ENCODE results near the gene ZFR. TPM values are rescaled to one million over a fixed set of nuclear protein-coding genes. Genes with fewer than 3 reads are reported as not detected.
A peak's percentile ranks its signal among the peaks of the same experiment; 100 is the strongest.
"Not testable (repeated sequence)": the region's sequence is repeated elsewhere in the genome, so short reads cannot be mapped to it uniquely, and the experiment has no call there.

ZFR gene
- total RNA-seq, 1 experiment from 2014 or later, result 92.0 TPM

GRCh38 chr5:32452316-32452715 is 7.8 kb upstream of the ZFR start:
- peak; percentile 13 for DNase-seq (ENCODE audit: low read depth)

- no peak for DNase-seq (ENCODE audit: low read depth)
Measured at GRCh38 chr5:32450952-32451351, 6.4 kb upstream of the ZFR start.

- DNase-seq (ENCODE audit: low read depth), result no peak
Measured at GRCh38 chr5:32449262-32449661, 4.7 kb upstream of the ZFR start.

- DNase-seq (ENCODE audit: low read depth), result no peak
Measured at GRCh38 chr5:32446630-32447029, 2.1 kb upstream of the ZFR start.

- DNase-seq (ENCODE audit: low read depth), result no peak
Measured at GRCh38 chr5:32445831-32446614, 1.5 kb upstream of the ZFR start.

GRCh38 chr5:32445287-32445758 is 783 bp upstream of the ZFR start:
- no peak for DNase-seq (ENCODE audit: low read depth)

GRCh38 chr5:32443541-32444430 is 754 bp downstream of the ZFR start:
- peak; percentile 43 for DNase-seq (ENCODE audit: low read depth)

- no peak for DNase-seq (ENCODE audit: low read depth)
Measured at GRCh38 chr5:32443145-32443540, 1.4 kb downstream of the ZFR start.

- no peak for DNase-seq (ENCODE audit: low read depth)
Measured at GRCh38 chr5:32439086-32439642, 5.4 kb downstream of the ZFR start.

GRCh38 chr5:32436553-32437242 is 7.8 kb downstream of the ZFR start:
- DNase-seq (ENCODE audit: low read depth), result no peak

GRCh38 chr5:32435383-32435782 is 9.2 kb downstream of the ZFR start:
- no peak for DNase-seq (ENCODE audit: low read depth)

- DNase-seq (ENCODE audit: low read depth), result no peak
Measured at GRCh38 chr5:32434221-32434620, 10.3 kb downstream of the ZFR start.

GRCh38 chr5:32432633-32433032 is 11.9 kb downstream of the ZFR start:
- no peak for DNase-seq (ENCODE audit: low read depth)

GRCh38 chr5:32430825-32431224 is 13.7 kb downstream of the ZFR start:
- DNase-seq (ENCODE audit: low read depth), result not testable (repeated sequence)

GRCh38 chr5:32428426-32428825 is 16.1 kb downstream of the ZFR start:
- DNase-seq (ENCODE audit: low read depth), result no peak

- peak; percentile 7 for DNase-seq (ENCODE audit: low read depth)
Measured at GRCh38 chr5:32426440-32427151, 17.9 kb downstream of the ZFR start.

GRCh38 chr5:32422697-32423096 is 21.8 kb downstream of the ZFR start:
- no peak for DNase-seq (ENCODE audit: low read depth)

- no peak for DNase-seq (ENCODE audit: low read depth)
Measured at GRCh38 chr5:32421075-32421474, 23.5 kb downstream of the ZFR start.

- DNase-seq (ENCODE audit: low read depth), result peak; percentile 78
Measured at GRCh38 chr5:32420506-32420905, 24.0 kb downstream of the ZFR start.

- peak; percentile 94 for DNase-seq (ENCODE audit: low read depth)
Measured at GRCh38 chr5:32419791-32420190, 24.7 kb downstream of the ZFR start.
